ENCODE results near the gene HOXA5.
A peak's percentile ranks its signal among the peaks of the same experiment; 100 is the strongest.

The HOXA5 gene

GRCh38 chr7:27150568-27151340, 7.3 kb upstream of the HOXA5 start:
- peaks cover 0 to 41% of the 10 kb centered on the region in 2 experiments; a peak in 2 of 3 replicates for H3K36me3 ChIP-seq (ENCODE audit: control insufficient read depth in 2 of 2, insufficient read depth in 1 of 2, low read length in 2 of 2)
- H3K4me1 ChIP-seq (ENCODE audit: control insufficient read depth, insufficient read depth, low read length): peaks cover 11% of the 10 kb centered on the region
- ChIA-PET CTCF (interaction anchor here (0.5 to 4.3 kb wide), 24 partner anchors 8 to 1304 kb away, joined by 3 to 50 read pairs (median 4); partner anchors contain the start of gene HOXA4), POLR2A (interaction anchor here (0.6 to 5.6 kb wide), 11 partner anchors 11 to 775 kb away, joined by 3 to 42 read pairs (median 9); partner anchors contain the start of genes HOXA10, HOXA11, HOXA4 and HOXA9)
- no peaks in the 10 kb centered on the region for H3K9me3 ChIP-seq (ENCODE audit: control insufficient read depth, insufficient read depth, low read depth, low read length)
- peak overlapping the region; percentile 59 for H3K4me3 ChIP-seq (ENCODE audit: low read depth, low read length)
- peak overlapping the region; percentile 99 for H3K27ac ChIP-seq (ENCODE audit: extremely low read depth, low read depth, low read length)
- TF ChIP-seq ZNF366 (tag by site-specific recombination; conservative IDR thresholded peaks at IDR 0.05) (no peak), ZFP37 (tag by site-specific recombination; IDR thresholded peaks at IDR 0.05) (peak; percentile 66), ZNF18 (tag by site-specific recombination; IDR thresholded peaks at IDR 0.05) (no peak), SCRT1 (tag by site-specific recombination; IDR thresholded peaks at IDR 0.05; ENCODE audit: borderline replicate concordance) (peak; percentile 62), CTCF (tag by site-specific recombination; IDR thresholded peaks at IDR 0.05) (peak; percentile 87), ZNF311 (tag by site-specific recombination; IDR thresholded peaks at IDR 0.05; ENCODE audit: borderline replicate concordance) (no peak), ZSCAN30 (tag by site-specific recombination; IDR thresholded peaks at IDR 0.05) (peak; percentile 51; the same call in 1 of the 2 replicates), BCL11A (tag by site-specific recombination; IDR thresholded peaks at IDR 0.05; ENCODE audit: low read depth) (peak; percentile 32; the same call in 1 of the 2 replicates), ZNF140 (tag by site-specific recombination; IDR thresholded peaks at IDR 0.05) (no peak), ZNF792 (tag by site-specific recombination; IDR thresholded peaks at IDR 0.05) (no peak), ZNF501 (tag by site-specific recombination; IDR thresholded peaks at IDR 0.05) (peak; percentile 76), ZNF701 (tag by site-specific recombination; IDR thresholded peaks at IDR 0.05) (no peak), ZNF391 (tag by site-specific recombination; IDR thresholded peaks at IDR 0.05; ENCODE audit: borderline replicate concordance, low read depth) (peak; percentile 73; the same call in 1 of the 2 replicates), PRDM10 (tag by site-specific recombination; IDR thresholded peaks at IDR 0.05) (peak; percentile 25; the same call in 1 of the 2 replicates), ZNF157 (tag by site-specific recombination; IDR thresholded peaks at IDR 0.05) (no peak), ZBTB10 (tag by site-specific recombination; IDR thresholded peaks at IDR 0.05) (peak; percentile 50; the same call in 1 of the 2 replicates), REST (tag by site-specific recombination; IDR thresholded peaks at IDR 0.05) (peak; percentile 93), ZNF473 (tag by site-specific recombination; IDR thresholded peaks at IDR 0.05) (no peak), ZFP69B (tag by site-specific recombination; IDR thresholded peaks at IDR 0.05) (no peak), TCF7L2 (IDR thresholded peaks at IDR 0.05; ENCODE audit: borderline replicate concordance, low read depth, low read length) (no peak), ZNF580 (tag by site-specific recombination; IDR thresholded peaks at IDR 0.05) (no peak)
